ENCODE results near the gene KCTD18.

The KCTD18 gene

DNA sequence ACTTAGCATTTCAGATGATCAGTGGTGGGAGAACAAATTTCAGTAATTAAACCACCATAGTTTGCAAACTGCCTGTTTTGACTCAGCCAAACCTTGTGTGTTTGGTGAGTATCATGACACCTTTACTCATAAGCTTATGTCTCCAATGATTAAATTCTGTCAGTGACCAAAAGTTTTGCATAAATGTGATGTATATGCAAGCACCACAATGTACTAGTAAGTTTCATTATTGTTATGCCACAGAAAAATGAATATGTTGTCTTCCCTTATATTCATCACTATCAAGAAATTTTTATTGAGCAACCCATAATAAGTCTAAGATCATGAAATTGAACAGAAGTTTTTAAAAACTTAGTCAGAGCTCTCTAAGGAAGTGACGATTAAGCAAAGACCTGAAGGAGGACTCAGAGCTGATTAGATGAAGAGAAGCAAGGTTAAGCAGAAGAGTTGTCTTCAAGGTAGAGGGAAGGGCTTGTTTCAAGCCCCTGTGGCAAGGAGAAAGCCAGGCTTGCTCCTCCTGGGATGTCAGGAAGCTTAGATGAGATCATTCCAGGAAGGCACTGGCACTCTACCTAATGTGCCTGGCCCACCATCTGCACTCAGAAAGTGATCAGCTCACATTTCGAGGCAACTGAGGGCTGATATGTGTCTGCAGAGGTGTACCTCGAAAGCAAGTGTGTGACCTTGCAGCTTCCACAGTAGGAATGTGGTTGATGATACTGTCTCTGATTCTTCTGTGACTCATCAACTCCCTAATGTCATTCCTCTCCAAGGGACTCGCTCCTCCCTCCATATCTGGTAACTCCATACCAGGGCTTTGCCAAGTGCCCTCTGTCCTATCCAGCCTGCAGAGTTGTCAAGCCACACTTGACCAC, 54.7 kb downstream of the KCTD18 start:
- no peak for DNase-seq

GRCh38 chr2:200453853-200454534, 55.9 kb downstream of the KCTD18 start:
- DNase-seq, result no peak

DNA sequence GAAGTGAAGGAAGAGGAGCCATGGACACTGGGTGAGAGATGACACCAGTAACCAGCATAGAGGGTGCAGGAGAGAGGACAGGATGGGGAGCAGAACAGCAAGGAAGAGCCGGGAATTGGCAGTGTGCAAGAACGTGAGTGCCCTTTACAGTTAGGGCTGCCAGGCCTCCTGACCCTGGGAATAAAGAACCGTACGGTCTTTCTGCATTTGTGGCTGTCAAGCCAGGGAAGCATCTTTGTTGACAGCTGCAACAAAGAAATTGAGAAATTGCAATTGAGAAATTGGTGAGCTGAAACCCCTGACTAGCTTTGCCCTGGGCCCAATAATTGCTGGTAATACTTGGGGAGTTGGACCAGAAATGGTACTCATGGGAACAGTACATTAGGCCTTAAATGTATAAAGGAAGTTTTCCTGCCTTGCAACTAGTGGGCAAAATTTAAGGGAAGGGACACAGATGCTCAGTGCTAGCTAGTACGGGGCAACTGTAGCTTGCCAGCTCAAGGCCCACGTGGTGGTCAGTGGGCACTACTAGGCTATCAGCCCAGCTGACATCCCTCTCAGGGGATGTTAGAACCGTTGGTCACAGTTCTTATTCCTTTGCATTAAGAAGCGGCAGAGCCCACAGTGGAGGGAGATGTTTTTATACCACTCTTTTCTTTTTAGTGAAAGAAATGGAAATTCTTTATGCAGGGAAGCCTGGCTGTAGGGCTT, 56.6 kb downstream of the KCTD18 start:
- DNase-seq, result no peak

DNA sequence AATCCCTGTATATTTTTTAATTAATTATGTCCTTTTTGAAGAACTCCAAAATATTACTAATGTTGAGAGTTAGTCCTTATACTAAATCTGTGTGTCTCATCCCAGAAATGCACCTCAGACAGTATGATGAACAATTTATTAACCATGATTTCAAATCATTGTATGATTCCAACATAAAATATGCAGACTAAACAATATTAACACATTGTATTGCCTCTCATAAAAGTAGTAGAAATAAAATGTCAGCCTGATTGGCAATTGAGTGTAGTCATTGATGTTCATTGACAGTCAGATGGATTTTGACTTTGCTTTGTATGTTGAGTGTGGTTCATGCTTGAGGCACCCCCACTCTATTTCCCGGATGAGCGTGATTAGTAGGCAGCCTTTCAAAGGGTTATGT, 57.5 kb downstream of the KCTD18 start:
- no peak for DNase-seq

- DNase-seq, result no peak
Observed at GRCh38 chr2:200451511-200451910, 58.4 kb downstream of the KCTD18 start.

GRCh38 chr2:200450288-200450687, 59.6 kb downstream of the KCTD18 start:
- DNase-seq, result no peak

GRCh38 chr2:200449149-200449548, 60.7 kb downstream of the KCTD18 start:
- DNase-seq, result no peak

DNA sequence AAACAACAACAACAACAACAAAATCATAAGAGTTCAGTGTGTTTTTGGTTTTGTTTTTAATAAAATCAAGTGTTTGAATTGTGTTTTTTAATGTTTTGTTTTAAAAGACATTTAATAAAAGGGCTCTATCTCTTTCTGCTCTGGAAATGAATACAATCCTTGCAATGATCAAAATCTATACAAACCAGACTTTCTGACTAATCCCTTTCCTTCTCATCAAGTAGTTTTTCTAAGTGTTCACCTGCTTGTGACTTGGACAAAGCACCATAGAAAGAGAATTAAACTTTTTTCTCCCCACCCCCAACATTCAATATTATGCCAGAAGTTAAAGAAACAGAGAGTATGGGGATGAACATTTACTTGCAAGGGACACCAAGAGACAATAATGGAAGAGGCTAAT, 61.4 kb downstream of the KCTD18 start:
- DNase-seq, result no peak

GRCh38 chr2:200447139-200447855, 62.6 kb downstream of the KCTD18 start:
- no peak for DNase-seq

DNA sequence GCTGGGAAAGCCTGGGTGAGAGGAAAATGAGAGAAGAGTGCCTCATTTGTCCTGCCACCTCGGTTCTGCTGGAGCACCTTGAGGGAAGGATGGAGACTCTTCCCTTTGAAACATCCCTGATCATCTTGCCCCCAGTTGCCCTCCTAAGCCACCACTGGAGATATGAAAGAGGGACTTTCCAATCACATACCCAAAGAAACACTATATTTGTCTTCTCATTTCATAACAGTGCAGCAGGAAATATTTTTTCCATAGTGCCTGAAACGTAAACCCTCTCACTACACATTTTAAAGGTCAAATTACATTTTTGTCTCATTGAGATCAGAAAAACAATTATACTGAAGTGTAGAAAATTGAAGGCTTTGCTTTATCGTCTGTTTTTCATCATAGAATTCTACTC, 63.3 kb downstream of the KCTD18 start:
- DNase-seq, result no peak

- DNase-seq, result no peak
Observed at GRCh38 chr2:200445284-200445683, 64.6 kb downstream of the KCTD18 start.

DNA sequence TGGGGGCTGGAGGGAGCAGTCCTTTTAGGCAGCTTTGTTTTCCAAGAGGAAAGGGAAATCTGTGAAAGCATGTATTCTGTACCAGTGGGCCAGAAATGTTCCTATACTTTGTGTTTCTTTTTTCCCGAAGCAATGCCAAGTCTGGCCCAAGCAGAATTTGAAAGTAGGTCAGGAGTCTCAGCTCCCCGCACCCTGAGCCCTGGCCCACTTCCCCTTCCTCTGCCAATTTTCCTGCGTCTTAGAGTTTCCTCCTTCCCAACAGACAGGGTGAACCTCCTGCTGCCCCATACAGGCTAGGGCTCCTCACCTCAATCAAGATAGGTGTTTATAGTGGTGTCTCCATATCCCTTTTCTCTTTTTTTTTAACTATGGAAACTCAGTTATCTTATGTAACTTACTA, 65.3 kb downstream of the KCTD18 start:
- no peak for DNase-seq

DNA sequence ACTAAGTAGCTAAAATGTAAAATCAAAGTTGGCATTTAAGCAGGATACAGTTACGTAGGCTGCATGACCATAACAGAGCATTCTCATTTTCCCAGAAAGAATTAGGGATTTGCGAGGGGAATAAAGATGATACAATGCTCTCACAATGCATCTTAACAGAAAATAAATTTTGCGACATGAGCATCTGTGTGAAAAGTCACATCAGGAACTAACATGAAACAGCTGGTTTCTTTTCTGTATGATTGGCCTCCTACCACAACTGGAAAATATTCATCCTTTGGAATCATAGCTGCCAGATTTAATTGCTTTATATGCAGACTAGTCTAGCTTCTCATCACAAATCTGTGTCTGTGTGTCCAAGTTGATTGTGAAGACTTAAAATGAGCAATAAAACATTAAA, 66.0 kb downstream of the KCTD18 start:
- DNase-seq, result no peak

- no peak for DNase-seq
Observed at GRCh38 chr2:200443376-200443775, 66.5 kb downstream of the KCTD18 start.

DNA sequence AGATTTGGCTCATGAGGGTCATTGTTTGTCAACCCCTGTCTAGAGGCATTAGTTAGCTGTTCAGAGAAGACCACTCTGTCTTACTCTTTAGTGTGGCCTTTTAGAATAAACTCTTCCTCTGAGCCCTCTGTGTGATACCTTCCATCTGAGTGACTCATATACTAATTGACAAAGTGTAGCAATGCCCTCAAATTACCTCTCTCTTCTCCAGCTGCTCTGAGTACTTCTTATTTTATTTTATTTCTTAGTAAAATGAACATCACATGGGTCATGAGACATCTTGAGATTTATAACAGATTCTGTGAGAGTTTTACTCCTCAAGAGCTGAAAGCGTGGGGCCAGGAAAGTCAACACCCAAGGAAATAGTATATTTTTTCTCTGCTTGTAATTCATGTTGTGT, 67.4 kb downstream of the KCTD18 start:
- no peak for DNase-seq

DNA sequence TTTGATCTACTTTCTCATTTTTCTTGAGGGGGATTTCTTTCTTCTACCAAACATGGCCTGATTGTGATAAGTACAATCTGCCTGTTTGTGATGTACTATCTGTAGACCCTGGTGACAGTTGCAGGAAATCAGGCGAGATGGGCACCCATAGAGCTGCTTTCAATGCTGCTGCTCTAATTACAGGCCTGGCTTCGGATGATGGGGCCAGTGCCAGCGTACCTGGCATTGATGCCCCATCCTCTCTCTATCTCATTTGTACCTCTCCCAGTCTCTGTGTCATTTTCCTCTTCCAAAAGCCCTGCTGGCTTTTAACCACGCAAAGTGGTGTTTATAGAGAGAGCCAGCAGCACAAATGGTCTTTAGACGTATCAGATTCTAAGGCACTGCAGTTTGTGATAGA, 69.9 kb downstream of the KCTD18 start:
- DNase-seq, result no peak
